ENCODE results near the gene LCE1F.

Gene LCE1F, protein sequence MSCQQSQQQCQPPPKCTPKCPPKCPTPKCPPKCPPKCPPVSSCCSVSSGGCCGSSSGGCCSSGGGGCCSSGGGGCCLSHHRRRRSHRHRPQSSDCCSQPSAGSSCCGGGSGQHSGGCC
- total RNA-seq, result 0 to 0.22 (median 0) reads per million in 17 experiments

DNA sequence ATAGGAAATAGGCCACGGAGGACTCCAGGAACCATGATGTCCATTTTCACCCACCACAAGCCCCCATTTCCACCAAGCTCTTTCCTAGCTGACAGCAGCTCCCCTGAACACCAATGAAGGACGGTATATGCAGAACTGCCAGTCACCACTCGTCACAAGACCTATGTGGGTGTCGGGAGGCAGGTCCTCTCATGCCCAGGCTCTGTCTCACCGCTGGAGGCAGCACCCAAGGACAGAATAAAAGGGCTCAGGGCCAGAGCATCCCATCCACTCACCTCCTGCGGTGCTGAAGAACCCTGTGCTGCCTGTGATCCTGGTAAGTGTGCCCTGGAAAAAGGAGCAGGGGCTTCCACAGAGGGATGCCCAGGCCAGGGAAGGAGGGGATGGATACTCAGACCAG is at the start of gene LCE1F:
LCE1F (plus strand) TSS at position 266 of the 400 bp plus-strand sequence. CDS start 1,232 bp downstream, outside the sequence.
- DNase-seq, result no peak

DNA sequence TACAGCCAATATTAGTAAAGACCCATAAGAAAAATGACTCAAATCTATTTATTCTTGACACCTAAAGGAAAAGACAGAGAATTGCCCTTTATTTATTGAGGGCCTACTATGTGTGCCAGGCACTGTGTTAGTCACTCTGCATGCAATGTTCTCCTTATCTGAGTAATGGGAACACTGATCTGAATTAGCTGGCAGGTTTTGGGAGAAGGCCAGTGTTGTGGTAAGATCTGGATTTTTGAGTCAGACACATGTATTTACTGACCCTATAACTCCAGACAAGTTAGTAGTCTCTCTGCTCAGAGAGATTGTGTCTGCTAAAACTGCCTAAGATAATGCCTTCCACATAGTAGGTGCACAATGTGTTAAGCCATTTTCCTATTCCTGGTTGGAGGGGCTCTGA is 49.7 kb upstream of the LCE1F start:
- no peak for DNase-seq

DNA sequence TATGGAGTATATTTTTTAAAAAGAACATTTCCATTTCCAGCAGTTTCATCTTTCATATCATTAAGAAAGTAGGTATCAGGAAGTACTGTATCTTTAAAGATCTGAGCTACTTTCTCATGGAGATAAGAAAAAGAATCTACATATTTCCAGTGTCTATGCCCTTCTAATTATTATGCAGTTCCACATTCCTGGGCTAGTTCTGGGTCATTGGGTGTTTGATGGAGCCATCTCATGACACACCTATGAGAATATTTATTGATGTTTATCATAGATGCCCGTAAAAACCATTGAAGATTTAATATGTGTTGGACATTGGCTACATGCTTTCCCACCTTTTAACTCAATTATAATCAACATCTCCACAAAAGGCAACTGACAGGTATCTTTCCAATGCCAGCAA is 46.0 kb upstream of the LCE1F start:
- DNase-seq, result no peak

DNA sequence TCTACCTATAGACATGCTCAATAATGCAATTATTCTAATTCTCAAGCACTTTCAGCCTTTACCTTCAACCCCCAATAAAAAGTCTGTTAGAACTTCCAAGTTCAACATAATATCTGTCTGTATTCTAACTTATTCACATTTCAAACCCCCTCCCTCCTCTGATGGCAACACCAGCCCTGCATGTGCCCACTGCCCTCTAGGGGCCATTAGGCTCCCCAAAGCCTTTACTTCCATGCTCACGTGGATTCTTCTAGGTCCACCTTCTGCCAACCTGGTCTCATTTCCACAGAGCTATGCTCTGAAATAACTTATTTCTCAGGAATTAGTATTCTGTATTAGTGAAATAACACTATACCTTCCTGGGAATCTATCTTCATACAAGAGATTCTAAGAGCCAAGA is 39.3 kb upstream of the LCE1F start:
- no peak for DNase-seq

DNA sequence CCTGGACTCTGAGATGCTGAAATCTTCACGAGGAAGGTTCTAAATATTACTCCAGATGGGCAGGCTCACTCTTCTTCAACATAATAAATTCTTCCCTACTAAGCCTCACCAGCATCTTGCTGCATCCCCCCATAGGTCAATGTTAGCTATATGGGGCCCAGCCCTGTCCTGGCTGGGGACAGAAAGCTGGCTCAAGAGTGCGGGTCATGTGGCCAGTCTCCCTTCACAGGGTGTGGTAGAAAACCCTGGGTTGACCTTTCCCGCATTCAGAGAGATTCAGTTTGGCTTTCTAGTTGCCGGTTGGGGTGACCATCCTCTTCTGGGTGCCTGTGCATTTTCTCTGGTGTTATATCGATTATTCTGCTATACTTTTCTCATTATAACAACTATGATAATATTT is 36.9 kb upstream of the LCE1F start:
- DNase-seq, result no peak

DNA sequence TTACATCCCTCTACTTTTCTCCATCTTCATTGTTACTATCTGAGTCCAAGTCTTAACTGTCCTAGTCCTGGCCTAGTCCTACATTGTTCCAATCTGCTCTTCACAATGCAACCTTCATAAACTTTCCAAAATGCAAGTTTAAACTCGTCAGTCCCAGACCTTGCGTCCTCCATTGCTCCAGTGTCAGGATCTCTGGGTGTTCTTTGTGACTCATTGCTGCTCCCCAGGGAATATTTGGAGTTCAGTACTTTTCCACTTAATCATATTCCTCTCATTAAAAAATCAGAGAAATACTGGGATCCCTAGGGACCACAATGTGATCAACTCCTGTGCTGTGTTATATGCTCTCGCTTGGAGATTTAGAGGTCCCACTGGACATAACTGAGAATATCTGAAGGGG is 35.1 kb upstream of the LCE1F start:
- no peak for DNase-seq

DNA sequence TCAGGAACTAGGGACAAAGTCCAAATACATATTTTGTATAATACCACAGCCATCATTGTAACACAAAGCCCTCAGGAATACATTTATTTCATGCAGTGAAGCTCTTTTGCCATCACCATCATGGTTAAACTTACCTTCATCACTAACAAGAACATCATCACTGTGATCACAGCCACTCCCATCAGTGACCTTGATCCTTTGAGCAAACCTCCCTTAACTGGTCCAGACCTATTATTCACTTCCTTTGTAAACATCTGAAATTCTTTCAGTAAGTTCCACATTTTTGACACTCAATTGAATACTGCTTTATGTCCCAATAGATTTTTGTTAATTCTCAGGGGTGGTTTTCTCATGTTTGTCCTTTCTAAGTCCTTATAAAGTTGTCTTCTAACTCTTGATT is 33.3 kb upstream of the LCE1F start:
- no peak for DNase-seq

DNA sequence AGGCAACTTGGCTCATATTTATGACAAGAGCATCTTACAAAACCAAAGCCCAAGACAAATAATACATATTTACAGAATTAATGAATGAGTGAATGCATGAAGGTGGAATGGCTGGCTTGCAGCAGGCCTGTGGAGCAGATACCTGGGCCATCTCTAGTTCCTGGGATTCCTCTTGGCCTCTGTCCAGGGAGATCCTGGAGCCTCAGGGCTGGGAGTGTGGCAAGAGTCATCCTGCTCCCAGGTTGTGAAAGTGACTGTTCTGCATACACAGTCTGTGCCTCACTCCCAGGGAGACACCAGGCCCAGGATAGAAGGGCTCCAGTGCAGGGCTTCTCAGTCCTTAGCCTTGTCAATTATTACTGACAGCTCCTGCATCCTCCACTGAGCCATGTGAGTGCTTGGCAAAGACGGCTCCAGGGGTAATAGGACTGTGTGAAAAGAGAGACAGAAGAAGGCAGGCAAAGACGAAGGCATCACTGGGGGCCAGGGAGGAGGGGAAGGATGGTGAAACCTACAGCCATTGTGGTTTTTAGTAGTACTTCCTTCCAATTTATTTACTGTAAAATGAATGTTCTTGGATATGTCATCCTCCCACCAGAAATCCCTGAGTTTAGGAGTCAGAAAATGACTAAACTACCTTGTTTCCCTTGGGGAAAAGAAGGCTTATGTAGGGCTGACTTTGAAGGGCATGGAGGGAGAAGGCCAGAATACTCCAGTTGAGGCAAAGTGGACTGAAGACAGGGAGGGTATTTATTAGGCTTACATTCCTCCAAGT is 31.4 kb upstream of the LCE1F start:
- DNase-seq, result no peak

DNA sequence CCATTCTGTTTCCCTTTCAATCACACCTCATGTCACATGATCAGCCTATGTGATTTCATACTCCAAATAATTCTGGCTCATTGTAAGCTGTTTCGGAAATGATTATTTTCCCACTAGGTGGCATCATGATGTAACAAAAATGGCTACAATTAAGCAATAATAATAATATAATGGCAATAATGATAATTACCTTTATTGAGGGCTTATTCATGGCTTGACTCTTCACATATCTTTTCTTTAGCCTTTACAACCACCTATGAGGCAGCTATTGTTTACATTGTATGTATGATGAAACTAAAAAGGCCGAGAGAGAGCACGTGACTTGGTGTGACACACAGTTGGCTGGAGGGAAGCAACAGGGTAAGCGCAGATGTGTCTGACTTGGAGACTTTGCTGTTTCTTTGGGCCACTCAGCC is 29.6 kb upstream of the LCE1F start:
- no peak for DNase-seq

DNA sequence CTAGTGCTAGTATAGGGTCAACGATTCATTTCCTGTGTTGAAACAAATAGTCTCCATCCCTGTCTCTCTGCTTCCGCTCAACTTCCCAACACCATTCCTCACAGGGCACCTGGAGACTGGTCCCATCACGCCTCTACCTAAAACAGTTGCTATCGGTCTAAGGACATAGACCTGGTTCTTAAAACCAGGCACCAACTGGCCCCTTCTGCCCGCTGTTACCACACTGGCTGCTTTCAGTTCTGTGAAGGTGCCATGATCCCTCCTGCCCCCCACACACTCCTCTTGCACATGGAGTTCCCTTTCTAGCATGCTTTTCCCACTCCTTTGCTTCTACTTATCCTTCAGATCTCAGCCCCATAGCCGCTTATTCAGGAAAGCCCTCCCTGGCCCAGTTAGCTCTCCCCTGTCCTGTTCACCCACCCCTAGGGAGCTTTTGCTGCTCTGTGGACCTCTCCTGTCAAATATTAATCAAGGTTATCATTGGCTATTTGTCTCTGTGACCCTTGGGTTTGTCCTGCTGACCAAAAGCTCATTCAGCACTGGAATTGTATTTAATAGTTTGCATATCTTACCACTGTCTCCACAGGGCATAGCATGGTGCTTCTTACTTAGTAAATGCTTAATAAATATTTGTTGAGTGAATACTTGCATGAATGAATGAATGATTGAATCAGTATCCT is 29.0 kb upstream of the LCE1F start:
- no peak for DNase-seq

DNA sequence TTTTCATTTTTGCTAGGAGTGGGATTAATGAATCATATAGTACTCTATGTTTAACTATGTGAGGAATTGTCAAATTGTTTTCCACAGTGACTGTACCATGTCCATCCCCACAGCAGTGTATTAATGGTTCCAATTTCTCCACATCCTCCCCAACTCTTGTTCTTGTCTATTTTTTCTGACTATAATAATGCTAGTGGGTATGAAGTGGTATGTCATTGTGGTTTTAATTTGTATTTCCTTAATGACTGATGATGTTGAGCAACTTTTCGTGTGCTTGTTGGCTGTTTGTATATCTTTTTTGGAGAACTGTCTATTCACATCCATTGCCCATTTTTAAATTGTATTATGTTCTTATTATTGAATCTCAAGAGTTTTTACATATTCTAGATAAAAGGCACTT is 27.1 kb upstream of the LCE1F start:
- DNase-seq, result no peak

DNA sequence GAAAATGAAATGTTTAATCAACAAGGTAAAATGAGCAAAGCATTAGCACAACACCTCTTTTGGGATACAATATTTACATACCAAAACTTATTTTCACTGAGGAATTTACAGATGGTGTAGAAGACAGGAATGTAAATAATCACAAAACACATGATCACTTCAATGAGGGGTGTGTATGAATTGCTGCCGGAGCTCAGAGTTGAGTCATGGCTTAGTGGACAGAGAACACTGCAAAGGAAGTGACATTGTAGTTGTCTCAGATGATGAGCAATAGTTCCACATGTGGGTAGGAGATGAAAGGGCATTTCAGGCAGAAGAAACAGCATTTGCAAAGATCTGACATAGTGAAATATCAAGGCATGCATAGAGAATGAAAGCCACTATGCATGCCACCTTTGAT is 22.7 kb upstream of the LCE1F start:
- peak in 3 of 4 experiments; percentile 5 to 49 (median 9) for DNase-seq

DNA sequence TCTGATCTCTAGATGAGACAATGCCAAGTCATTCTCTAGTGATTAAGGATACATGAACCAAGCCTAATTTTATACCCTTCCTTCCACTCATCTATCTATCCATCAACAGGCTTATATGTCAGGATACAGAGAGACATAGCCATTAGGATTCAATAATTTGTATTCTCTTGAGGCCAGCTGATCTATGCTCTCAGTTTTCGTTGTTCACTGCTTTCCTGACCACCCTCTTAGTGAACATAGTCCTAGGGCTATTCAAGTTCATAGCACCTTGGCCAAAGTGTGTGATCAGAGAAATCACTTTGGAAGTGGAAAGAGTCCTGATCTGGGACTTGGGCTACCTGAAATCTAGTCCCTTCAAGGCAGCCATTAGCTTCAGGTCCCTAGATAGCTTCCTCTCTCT is 21.4 kb upstream of the LCE1F start:
- no peak for DNase-seq

DNA sequence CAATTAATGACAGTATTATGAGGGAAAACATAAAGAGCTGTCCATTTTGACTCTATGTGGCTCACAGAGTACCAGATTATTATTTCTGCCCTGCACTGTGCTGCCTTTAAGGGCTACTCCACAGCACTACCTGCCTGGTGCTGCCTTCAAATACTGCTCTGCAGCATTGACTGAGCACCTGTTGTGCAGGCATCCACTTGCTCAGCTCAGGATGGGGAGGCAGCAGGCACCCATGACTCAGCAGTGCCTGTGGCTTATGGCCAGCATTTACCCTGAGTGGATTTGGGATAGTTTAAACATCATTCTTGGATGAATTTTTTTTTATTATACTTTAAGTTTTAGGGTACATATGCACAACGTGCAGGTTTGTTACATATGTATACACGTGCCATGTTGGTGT is 18.1 kb upstream of the LCE1F start:
- no peak for DNase-seq

DNA sequence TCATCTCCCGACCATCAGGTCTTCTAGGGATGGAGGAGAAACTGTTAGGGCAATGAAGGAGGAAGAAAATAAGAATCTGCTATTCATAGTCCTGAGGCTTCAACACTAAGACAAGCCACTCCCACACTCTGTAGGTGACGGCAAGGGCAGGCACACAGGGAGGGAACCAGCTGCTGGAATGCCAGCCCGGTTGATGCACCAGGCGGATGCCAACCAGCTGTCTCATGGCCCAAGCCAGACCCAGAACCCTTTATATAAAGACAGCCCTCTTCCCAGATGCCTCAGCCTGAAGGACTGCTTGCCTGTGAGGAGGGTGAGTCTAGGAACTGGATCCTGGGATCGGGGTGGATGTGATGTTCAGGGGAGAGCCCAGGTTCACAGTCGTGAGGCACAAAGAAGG is 17.2 kb upstream of the LCE1F start, which contains the start of gene KPRP:
KPRP (plus strand) TSS at position 279 of the 400 bp plus-strand sequence. CDS start 1,564 bp downstream, outside the sequence.
- DNase-seq, result no peak

DNA sequence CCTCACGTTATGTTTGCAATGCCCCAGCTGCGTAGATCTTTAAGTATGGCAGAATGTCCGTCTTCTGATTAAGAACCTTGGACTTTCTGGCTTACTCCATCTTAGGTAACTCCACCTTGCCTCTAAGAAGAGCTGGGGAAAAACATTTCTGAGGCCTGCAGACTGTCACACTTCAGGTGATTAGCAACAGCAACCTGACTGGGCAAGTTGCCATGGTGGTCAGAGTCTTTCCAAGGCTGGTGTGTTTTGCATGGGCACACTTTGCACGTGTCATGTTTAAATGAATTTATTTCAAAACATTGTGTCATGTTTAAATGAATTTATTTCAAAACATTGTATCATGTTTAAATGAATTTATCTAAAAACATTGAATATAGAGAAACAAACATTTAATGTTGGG is 16.3 kb upstream of the LCE1F start:
- DNase-seq, result no peak

DNA sequence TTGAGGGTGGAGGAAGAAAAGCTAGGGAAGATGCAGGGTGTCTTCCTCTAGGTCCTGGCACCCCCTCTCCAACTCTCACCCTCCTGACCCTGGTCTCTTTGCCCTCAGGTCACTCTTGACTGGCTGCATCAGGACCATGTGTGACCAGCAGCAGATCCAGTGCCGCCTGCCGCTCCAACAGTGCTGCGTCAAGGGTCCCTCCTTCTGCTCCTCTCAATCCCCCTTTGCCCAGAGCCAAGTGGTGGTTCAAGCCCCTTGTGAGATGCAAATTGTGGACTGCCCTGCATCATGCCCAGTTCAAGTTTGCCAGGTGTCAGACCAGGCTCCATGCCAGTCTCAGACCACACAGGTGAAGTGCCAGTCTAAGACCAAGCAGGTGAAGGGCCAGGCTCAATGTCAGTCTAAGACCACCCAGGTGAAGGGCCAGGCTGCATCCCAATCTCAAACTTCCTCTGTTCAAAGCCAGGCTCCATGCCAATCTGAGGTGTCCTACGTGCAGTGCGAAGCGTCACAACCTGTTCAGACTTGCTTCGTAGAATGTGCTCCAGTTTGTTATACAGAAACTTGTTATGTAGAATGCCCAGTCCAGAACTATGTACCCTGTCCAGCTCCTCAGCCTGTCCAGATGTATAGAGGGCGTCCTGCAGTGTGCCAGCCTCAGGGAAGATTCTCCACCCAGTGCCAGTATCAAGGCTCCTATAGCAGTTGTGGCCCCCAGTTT is 15.3 kb upstream of the LCE1F start:
- no peak for DNase-seq

DNA sequence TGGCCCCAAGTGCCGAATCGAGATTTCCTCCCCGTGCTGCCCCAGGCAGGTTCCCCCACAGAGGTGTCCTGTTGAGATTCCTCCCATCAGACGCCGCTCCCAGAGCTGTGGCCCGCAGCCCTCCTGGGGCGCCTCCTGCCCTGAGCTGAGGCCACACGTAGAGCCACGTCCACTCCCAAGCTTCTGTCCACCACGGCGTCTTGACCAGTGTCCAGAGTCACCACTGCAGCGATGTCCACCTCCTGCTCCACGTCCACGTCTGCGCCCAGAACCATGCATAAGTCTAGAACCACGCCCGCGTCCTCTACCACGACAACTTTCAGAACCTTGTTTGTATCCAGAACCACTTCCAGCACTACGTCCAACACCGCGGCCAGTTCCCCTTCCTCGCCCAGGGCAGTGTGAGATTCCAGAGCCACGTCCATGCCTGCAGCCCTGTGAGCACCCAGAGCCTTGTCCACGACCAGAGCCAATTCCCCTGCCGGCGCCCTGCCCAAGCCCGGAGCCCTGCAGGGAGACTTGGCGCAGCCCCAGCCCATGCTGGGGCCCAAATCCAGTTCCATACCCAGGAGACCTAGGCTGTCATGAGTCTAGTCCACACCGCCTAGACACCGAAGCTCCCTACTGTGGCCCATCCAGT is 14.3 kb upstream of the LCE1F start:
- no peak for DNase-seq

DNA sequence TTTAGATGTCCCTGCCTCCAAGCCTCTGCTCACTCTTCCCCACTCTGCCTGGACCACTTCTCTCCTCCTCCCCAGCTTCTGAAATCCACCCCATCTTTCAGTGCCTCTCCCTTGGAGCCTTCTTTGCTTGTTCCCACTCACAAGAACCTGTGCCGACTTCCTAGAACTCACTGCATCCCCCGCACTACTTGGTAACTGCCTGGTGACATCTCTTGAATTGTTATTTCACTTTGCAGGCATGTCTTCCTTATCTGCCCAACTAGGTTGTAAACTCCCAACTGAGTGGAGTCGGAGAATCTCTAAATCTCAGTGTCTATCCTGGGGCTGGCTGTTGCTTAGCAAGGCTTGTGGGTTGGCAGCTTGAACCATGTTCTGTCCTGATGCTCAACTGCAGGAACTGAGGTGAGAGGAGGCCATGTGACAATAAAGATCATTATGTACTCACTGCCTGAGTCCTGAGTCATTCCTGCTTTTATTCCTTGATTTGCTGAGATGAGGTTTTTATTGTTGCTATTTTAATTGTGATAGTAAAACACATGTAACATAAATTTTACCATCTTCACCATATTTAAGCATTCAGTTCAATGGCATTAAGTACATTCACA is 13.2 kb upstream of the LCE1F start:
- DNase-seq, result no peak

DNA sequence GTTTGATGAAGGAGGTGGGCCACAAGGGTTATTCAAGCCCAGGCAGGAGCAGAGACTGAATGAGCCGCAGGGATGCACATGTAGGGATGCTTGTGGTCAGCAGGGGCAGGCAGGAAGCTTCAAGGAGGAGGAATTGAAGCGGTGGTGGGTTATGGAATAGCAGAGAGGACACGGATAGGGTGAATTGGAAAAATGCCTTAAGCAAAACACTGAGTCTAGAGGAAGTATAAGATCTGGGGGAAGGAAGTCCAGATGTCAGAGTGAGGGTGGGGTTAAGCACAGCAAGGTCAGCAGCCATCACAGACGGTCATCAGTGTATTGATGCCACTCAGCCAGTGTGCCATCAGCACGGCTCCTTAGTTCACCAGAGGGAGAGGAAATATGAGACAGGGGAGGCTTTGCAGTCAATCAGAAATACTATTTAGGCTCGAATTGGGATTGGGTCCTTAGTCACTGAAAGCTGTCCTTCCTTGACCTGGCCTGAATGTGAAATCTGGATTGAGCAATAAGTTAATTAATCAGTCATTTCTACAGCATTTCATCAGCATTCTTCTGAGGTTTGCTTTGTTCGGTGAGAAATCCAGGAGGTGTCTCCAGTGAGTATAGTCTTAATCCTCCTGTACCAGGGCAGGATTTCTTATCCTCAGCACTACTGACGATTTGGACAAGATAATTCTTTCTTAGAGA is 6.0 kb upstream of the LCE1F start:
- DNase-seq, result no peak

DNA sequence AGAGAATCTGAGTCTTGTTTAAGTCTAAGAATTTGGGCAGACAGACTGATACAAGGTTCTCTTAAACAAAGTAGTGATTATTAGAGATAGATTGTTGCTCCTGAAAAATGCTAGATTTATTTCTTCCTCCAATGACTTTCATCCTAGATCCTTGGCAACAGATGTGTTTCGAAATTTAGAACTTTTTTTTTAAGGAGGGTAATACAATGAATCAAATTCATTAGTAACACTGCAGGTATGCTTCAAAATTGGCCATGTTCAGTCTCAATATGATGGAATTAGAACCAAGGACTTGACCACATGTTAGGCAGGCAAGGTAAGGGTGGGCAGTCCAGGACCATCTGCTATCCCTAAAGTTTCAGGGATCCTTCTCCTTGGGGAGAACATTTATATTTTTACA is 4.5 kb upstream of the LCE1F start:
- DNase-seq, result no peak

DNA sequence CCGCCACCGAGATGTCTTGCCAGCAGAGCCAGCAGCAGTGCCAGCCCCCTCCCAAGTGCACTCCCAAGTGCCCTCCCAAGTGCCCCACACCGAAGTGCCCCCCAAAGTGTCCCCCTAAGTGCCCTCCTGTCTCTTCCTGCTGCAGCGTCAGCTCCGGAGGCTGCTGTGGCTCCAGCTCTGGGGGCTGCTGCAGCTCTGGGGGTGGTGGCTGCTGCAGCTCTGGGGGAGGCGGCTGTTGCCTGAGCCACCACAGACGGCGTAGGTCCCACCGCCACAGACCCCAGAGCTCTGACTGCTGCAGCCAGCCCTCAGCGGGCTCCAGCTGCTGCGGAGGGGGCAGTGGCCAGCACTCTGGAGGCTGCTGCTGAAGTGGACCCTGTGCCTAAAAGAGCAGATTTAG is 1.4 kb downstream of the LCE1F start:
- no peak for DNase-seq
